Activated naive CD8-positive, alpha-beta T cell treated with anti-CD3 and anti-CD28 coated beads, Interleukin-2, amount 50 U/mL, for 16 hours (primary cell): ENCODE results near the gene ATP7B.
"Not testable (repeated sequence)": the region's sequence is repeated elsewhere in the genome, so short reads cannot be mapped to it uniquely, and the experiment has no call there.

Source experiments
- DNase-seq: peaks from one replicate; pipeline ENCODE4 v3.0.0-alpha.2; 2020; ENCODE audit warnings: low read depth, low spot score

Gene ATP7B

DNA sequence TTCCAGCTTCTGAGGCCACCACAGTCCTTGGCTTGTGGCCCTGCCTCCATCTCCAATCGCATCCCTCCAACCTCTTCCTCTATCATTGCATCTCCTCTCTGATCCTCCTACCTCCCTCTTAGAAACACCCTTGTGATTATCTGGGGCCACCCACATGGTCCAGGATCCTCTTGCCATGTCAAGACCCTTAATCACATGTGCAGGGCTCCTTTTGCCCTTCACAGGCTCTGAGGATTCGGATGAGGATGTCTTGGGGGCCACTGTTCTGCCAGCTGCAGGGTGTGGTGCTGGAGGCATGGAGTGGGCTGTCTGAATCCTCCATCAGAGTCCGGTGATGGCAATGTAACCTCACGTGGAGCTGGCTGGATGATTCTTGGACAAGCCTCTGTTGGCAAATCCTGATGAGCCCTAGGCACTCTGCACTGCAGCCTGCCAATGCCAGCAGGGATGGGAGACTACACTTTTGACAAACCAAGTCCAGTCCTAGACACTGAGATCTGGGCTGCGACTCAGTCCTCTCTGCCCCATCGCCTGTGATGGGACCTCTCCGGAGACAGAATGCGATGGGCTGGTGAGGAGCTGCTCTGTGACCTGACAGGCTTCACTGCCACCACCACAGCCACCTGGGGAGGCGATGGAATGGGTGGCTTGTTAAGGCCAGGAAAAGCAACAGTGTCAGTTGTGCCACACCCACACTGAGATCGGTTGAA lies 88.3 kb downstream of the ATP7B start:
- no peak for DNase-seq

DNA sequence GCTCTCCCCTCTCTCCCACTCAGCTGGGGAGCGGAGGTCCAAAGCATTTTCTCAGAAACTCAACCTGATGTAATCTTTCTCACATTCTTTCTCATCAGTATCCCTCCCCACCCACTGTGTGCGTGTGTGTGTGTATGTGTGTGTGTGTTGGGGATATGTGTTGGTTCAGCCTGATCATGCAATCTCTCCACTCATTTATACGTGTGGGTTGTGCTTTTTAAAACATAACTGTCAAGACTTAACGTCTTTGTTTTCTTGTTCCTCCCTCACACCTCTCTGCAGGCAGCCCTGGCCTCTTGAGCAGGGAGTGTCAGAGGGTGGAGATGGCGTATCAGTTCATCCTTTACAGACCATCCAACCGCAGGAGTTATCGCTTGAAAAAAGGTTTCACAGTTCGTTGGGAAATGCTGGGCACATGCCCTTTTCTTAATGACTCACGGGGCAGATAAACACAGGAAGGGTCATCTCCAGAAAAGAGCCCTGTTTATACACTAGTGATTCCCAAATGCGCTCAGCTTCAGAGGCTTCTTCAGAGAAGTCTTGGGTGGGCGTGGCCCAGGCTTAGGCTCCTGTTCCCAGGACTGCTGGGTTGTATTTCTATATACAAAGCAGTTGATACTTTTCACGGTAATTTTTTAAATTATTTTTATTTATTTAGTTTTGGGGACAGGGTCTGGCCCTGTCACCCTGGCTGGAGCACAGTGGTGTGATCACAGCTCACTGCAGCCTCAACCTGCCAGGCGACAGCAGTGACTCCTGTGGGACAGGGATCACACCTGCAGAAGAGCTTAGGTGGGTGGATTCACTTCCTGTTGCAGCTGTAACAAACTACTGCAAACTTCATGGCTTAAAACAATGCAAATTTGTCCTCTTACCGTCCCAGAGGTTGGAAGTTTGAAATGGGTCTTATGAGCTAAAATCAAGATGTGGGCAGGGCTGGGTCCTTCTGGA lies 89.2 kb downstream of the ATP7B start:
- no peak for DNase-seq

DNA sequence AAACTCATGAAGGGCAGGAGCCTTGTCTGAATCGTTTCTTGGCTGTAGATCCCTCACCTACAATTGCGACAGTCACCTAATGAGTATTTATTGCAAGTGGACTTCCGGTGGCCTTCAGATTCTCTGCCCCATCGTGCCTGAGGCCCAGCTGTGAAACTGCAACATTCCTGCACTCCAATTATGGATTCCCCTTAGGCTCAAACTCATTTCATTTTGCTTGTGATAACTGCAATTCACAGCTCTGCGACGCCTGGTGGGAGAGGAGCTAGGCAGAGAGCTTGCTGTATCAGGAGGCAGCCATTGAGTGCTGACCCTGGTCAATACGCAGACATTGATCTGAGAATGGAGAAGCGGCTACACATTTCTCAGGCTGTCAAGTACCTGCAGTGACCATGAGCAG lies 90.5 kb downstream of the ATP7B start:
- DNase-seq: no peak

DNA sequence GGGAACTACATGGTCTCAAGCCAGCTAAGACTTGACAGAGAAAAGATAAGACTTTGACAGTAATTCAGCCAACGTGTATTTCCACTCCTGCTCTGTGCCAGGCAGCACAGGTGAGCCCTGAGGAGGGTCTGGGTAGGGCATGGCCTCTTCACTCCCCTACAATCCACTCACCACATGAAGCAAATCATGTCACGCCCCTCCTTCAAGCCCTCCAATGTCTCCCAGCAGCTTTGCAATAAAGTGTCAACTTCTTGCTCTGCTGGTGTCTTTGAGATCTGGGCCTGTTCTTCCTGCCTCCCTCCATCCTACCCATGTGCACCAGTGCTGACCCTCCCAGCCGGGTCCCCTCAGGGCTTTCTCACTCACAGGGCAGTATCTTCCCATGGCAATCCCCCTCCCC lies 91.0 kb downstream of the ATP7B start:
- no peak for DNase-seq

DNA sequence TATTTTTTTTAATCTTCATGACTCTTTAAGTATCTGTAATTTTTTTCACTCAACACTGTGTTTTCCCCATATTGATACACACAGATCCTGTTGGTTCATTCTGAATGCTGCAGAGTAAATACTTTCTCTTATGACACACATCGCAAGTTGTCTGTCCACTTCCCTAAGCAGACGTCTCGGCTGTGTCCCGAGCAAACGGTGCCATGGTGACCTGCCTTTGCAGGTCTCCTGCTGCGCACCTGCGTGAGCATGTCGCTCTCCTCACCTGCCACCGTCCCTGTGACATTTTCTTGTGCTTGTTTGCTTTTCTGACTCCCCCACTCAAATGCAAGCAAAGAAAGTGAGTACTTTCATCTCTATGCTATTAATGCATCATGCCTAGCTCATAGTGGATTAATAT lies 91.7 kb downstream of the ATP7B start:
- DNase-seq: no peak

DNA sequence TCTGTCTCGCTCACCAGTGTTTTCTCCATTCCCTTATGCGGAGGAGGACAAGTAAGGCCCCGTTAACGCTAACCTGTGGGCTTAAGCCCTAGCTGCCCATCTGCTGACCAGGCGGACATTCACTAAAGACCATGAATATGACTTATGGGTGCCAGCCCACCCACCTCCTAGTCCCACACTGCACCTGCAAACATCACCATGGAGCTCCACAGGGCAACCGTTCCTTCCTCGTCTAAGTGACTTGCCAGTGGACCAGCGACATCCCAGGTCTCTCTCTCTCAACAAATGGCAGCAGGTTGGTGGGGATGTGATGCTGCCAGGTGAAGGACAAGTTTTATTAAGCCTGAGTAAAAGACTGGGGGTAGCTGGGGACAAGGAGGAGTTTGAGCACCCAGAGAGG lies 94.3 kb downstream of the ATP7B start:
- DNase-seq: no peak

DNA sequence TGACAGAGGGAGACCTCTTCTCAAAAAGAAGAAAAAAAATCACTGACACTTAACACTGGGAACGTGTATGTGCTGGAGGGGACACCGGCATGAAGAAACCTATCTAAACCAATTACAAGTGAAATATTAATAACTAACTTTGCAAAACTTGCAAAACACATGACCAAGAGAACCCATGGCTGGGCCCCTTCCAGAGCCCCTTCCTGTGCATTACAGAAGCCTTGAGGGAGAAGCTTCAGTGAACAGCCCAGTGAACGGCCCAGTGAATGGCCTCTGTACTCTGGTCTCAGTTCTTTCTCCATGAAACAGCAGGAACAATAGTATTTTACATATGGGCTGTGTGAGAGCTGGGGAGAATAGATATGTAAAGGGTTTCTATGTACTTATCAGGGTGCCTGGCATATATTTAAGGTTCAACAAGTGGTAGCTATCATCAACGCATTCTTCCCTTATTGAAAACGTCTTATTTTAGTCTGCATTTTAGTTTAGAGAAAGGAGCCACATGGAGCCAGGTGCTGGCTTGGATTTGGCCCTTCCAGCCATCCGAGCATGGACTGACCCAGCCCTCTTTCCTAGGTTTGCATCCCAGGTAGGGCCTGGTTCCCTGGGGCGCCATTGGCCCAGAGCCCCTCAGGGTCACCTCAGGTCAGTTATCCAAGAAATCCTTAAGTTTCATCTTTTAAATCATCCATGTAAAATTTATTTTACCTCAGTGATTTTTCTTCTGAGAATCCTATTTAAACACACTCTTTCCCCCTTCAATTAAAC lies 95.0 kb downstream of the ATP7B start:
- no peak for DNase-seq

DNA sequence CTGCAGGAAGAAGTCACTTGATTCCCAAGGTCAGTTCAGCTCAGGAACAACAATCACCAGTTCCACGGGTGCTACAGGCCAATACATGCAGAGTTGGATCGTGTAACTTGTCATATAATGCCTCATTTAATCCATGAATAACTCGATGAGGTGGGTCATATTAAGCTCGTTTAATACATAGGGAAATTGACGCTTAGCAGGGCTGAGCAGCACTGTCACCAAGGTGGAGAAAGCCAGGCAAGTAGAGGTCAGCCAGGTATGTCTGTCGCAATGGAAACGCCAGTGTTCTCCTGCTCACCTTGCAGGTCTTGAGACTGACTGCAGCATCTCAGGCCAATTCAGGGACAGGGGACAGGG lies 97.1 kb downstream of the ATP7B start:
- no peak for DNase-seq

DNA sequence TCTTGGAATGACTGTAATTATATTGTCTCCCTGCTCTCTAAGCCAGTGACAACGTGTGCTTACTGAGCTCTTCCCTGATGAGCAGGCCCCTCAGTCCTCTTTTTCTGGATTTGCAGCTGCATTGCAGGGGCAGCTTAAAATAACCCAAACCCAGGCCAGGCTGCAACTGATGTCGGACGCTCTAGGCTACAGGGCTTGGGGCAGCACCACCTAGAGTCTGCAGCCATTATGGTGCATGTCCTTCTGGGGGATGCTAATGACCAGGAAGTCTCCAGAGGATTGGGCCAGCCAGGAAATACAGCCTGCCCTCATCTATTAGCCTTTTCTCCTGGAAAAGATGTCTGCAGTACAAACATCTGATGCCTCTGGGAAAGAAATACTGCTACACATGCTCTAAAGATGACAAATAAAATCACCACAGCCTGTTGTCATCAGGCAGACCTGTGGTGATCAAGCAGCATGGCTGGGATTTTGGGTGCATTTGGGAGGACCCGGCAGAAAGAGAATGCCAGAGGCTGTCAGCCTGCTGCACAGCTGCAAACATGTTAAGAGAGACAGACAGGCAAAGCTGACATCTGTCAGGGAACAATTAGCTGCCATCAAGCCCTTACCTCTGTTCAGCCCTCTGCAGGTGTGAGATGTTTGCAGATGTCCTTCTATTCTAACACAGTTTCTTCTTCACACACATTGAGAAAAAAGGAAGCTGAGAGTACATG lies 97.7 kb downstream of the ATP7B start:
- no peak for DNase-seq

DNA sequence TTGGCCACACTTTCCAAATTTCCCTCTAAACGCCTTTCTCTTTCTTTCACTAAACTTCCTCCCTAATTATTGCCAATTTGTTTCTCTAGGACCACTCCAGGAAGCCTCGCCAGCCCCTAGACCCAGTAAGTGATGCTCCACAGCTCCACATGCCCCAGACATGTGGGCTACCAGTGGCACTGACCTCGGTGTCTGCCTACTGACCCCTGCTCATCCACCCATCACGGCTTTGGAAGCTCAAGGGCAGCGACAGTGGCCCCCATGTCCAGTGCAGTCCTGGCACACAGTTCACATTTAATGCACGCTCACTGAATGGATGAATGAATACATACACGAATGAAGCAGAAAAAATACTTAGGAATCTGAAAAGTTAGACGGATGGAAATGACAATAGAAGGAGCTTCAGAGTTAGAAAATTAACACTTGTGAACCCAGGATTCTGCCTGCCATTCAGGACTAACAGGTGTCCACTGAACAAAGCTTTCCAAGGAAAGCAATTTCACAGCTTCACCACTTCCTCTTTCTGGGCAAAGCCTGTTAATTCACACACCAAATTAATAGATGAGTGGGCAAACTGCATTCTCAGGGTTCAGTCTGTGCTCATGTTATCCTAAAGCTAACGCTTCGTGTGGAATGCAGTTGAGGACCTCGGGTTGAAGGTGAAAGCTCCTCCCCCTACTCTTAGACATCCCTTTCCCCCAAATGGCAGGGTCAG lies 98.6 kb downstream of the ATP7B start:
- DNase-seq: no peak

DNA sequence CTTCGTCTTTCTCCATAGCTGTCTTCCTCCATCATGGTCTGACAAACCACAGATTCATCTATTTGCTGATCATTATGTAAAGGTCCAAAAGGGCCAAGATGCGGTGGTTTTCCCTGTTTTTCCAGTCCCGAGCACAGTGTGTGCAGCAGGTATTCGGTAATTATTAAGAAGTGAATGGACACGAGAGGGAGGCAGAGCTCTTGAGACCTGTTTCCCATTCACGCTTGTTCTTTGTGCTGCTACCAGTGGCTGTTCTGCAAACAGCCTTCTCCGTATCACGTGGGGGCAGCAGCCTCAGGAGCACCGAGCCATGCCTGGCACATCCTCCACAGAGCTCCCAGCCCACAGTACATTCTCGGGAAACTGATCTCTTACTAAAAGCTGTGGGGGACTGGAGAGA lies 99.2 kb downstream of the ATP7B start:
- DNase-seq: no peak

DNA sequence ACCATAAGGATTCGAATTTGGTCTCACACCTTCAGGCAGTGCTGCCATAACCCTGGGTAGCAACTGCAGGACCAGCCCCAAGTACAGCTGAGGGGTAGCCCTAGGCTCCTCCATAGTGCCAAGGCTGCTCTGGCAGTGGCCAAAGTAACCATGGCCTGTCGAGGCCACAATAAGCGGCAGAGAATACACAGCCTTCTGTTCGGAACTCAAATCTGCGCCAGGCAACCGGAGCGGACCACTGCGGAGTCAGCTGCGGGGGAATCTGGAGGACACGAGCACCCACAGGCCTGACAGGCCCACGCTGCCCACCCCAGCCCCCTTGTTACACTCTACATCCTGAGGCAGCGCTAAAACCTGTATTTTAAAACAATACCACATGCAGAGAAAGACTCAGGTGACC lies 100.7 kb downstream of the ATP7B start:
- DNase-seq: no peak

DNA sequence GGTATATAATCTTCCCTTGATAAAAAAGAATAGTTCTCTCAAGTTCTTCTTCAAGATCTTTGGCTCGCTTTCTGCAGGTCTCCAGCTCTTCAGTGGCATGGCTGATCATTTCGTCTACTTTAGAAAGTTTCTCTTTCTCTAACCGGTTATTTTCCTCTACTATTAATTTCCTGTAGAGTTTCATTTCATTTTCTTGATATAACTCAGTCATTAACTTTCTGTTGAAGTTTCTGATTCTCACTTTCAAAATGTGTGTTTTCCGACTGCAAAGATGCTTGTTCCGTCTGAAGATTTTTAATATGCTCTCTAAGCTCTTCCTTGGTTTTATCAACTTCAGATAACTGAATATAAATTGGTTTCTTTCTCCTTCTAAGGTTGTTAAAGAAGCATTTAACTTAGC lies 102.0 kb downstream of the ATP7B start:
- DNase-seq: not testable (repeated sequence)

DNA sequence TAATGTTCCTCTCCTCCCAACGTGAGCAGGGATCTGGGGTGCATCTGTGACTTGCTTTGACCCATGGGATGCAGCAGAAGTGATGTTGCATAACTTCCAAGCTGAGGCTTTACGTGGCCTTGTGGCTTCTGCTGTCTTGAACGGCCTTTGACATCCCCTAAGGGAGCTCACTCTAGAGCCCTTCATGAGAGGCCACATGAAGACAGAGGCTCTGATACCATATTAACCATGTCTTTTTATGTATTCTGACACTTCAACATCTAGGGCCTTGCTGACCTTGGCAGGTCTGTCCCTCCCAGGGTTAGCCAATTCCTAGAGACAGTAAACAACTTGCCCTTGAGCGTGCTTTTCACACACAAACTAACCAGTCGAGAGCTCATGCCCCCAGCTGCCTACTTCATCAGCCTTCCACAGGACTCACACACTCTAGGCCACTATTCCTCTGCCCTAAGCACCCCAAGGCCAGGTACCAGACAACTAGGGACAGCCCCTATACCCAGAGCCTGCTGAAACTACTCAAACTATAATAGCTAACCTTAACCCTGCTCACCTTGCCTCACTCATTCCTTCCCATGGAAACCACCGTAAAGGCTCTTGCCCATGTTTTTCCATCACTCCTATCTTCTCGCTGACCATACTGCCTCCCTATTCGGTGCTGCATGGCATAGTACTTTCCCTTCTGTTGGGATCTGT lies 104.1 kb downstream of the ATP7B start:
- DNase-seq: no peak

DNA sequence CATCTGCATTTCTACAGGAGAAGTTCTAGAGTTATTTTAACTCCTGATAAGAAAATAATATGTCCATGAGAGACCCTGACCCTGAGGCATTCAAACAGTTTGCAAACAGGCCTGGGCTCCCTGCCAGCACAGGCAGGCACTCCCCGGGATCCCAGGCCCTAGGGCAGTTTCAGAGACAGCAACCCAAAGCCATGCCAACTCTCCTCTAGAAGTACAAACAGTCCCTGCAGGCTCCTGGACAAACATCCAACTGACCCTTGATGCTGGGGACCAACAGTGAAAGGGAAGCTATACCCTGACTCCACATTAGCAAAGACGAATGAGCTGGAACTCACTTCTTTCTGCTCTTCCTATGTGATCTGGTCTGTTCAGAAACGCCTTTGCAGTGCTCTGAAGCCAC lies 104.7 kb downstream of the ATP7B start:
- no peak for DNase-seq

DNA sequence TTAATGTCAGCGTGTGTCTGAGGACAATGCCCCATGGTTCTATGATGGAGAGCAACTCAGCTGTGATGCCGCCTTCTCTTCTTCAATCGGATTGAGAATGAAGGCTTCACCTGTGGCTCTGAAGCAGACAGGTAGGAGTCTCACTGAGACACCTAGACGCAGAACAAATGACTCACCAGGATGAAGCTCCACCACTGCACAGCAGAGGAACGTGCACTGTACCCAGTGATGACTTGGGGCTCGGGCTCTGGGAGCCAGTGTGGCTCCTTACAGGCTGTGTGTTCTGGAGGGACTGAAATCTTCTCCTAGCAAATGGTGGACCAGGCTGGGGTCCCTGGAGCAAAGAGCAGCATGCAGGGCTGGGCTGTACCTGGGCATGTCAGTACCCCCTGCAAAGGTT lies 105.5 kb downstream of the ATP7B start:
- no peak for DNase-seq

DNA sequence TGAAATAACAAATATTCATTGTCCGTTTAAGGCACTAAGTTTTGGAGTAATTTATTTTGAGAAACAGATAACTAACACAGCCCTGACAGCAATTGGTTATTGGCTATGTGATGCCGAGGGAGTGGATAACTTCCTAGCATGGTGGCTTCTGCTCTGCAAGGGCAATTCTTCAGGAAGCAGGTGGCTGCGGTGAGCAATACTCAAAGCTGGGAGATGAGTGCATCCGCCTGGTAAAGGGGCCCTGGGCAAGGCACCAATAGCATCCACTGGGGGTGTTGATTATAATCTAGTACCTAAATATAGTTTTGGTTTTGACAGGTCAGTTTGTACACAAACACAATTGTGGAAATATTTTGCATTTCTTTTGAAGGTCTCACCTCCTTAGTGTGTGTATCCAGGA lies 108.5 kb downstream of the ATP7B start:
- no peak for DNase-seq

DNA sequence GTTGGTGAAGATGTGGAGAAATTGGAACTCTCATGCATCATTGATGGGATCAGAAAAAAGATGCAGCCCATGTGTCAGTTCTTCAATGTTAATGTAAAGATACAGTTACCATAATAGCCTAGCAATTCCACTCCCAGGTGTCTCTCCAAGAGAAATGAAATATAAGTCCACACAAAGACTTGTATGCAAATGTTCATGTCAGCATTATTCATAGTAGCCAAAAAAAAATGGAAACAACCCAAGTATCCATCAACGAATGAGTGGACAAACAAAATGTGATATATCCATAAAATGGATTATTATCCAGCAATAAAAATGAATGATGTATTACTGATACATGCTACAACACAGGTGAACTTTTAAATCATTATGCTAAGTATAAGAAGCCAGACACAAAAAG lies 110.8 kb downstream of the ATP7B start:
- DNase-seq: no peak

DNA sequence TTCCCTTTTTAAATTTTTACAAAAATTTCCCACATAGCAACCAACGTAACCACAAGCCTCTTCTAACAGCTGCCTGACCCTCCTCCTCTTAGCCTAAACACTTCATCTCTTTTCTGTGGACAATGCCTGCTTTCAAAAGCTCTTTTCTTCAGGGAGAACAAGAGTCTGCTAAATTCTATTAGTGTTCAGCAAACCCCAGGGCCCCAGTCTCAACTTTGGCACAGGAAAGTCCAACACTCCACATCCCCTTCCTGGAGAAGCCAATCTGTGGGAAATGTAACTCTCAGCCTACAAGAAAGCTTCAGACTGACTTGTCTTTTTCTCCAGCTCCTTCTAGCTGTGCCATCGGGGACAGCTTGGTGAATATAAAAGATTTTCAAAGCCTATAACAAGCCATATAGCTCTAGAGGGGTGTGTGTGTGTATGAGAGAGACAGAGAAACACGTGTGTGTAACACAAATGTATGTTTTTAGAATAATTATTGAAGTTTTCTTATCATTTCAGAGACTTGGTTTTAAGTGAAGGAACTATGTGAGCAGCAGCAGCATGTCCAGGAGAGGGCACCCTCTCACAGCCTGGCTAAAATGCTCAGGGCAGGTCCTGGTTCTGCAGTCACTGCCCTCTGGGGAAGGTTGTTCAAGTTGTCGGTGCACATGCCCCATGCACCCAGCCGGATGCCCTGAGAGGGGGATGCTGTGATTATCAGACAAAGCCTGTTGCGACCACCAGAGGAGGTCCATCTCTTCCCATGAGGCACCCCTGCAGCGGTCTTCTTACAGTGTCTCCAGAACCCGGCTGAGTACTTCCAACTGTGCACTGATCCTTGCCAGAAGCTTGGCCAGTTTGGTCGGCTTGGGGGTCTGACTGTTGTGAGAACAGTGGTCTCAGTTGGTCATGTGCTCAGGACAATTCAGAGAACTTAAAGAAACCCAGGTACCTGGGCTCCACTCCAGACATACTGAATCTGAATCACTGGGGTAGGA lies 115.1 kb downstream of the ATP7B start:
- DNase-seq: no peak
